ENCODE measurements around the gene DNMT3A.

DNMT3A gene

GRCh38 chr2:25241452-25241851 lies 100.3 kb downstream of the DNMT3A start:
- Histone ChIP-seq H3K4me3 (ENCODE audit: low read length) (no peak overlapping the region), H3K9me3 (ENCODE audit: insufficient read depth, low read depth, low read length) (no peaks in the 10 kb centered on the region), H3K9ac (ENCODE audit: low read depth, low read length) (no peak overlapping the region), H3K27ac (ENCODE audit: low read depth, low read length) (no peak overlapping the region), H3K4me1 (ENCODE audit: insufficient read depth, low read length) (no peaks in the 10 kb centered on the region), H3K36me3 (ENCODE audit: insufficient read depth, low read length) (peaks cover 99% of the 10 kb centered on the region), H3K27me3 (ENCODE audit: insufficient read depth, low read length) (no peaks in the 10 kb centered on the region)
- WGBS = 97% methylated on average over 13 of the region's 13 CpGs

GRCh38 chr2:25240636-25241035 lies 101.1 kb downstream of the DNMT3A start:
- Histone ChIP-seq H3K9me3 (ENCODE audit: insufficient read depth, low read depth, low read length) (no peaks in the 10 kb centered on the region), H3K9ac (ENCODE audit: low read depth, low read length) (no peak overlapping the region), H3K27me3 (ENCODE audit: insufficient read depth, low read length) (no peaks in the 10 kb centered on the region), H3K27ac (ENCODE audit: low read depth, low read length) (no peak overlapping the region), H3K4me1 (ENCODE audit: insufficient read depth, low read length) (no peaks in the 10 kb centered on the region), H3K36me3 (ENCODE audit: insufficient read depth, low read length) (peaks cover 98% of the 10 kb centered on the region), H3K4me3 (ENCODE audit: low read length) (no peak overlapping the region)
- WGBS = 91% methylated on average over 9 of the region's 9 CpGs

GRCh38 chr2:25238920-25239319 lies 102.8 kb downstream of the DNMT3A start:
- Histone ChIP-seq H3K36me3 (ENCODE audit: insufficient read depth, low read length) (peaks cover 97% of the 10 kb centered on the region), H3K4me3 (ENCODE audit: low read length) (no peak overlapping the region), H3K9ac (ENCODE audit: low read depth, low read length) (no peak overlapping the region), H3K9me3 (ENCODE audit: insufficient read depth, low read depth, low read length) (no peaks in the 10 kb centered on the region), H3K27me3 (ENCODE audit: insufficient read depth, low read length) (no peaks in the 10 kb centered on the region), H3K27ac (ENCODE audit: low read depth, low read length) (no peak overlapping the region), H3K4me1 (ENCODE audit: insufficient read depth, low read length) (no peaks in the 10 kb centered on the region)
- WGBS = 94% methylated on average over 9 of the region's 9 CpGs

GRCh38 chr2:25237764-25238163 lies 104.0 kb downstream of the DNMT3A start:
- no peaks in the 10 kb centered on the region for H3K27me3 ChIP-seq (ENCODE audit: insufficient read depth, low read length)
- H3K27ac ChIP-seq (ENCODE audit: low read depth, low read length) = no peak overlapping the region
- peaks cover 98% of the 10 kb centered on the region for H3K36me3 ChIP-seq (ENCODE audit: insufficient read depth, low read length)
- 95% methylated on average over 8 of the region's 8 CpGs for WGBS
- H3K9me3 ChIP-seq (ENCODE audit: insufficient read depth, low read depth, low read length) = no peaks in the 10 kb centered on the region
- H3K4me1 ChIP-seq (ENCODE audit: insufficient read depth, low read length) = no peaks in the 10 kb centered on the region
- H3K4me3 ChIP-seq (ENCODE audit: low read length) = no peak overlapping the region
- no peak overlapping the region for H3K9ac ChIP-seq (ENCODE audit: low read depth, low read length)

- no peak overlapping the region for H3K9ac ChIP-seq (ENCODE audit: low read depth, low read length)
- no peaks in the 10 kb centered on the region for H3K4me1 ChIP-seq (ENCODE audit: insufficient read depth, low read length)
- H3K4me3 ChIP-seq (ENCODE audit: low read length) = no peak overlapping the region
- peaks cover 98% of the 10 kb centered on the region for H3K36me3 ChIP-seq (ENCODE audit: insufficient read depth, low read length)
- no peaks in the 10 kb centered on the region for H3K9me3 ChIP-seq (ENCODE audit: insufficient read depth, low read depth, low read length)
- no peaks in the 10 kb centered on the region for H3K27me3 ChIP-seq (ENCODE audit: insufficient read depth, low read length)
- WGBS = 93% methylated on average over 8 of the region's 8 CpGs
- no peak overlapping the region for H3K27ac ChIP-seq (ENCODE audit: low read depth, low read length)
These were observed 105.0 kb downstream of the DNMT3A start for GRCh38 chr2:25236736-25237135.

GRCh38 chr2:25234738-25235137 lies 107.0 kb downstream of the DNMT3A start:
- H3K27me3 ChIP-seq (ENCODE audit: insufficient read depth, low read length) = no peaks in the 10 kb centered on the region
- 85% methylated on average over 8 of the region's 8 CpGs for WGBS
- peaks cover 87% of the 10 kb centered on the region for H3K36me3 ChIP-seq (ENCODE audit: insufficient read depth, low read length)
- 0 out of 2 replicates have a peak overlapping the region, but pooled peaks have one; percentile 51 for H3K27ac ChIP-seq (ENCODE audit: low read depth, low read length)
- H3K9me3 ChIP-seq (ENCODE audit: insufficient read depth, low read depth, low read length) = no peaks in the 10 kb centered on the region
- peaks cover 11% of the 10 kb centered on the region; the same call in 1 of the 2 replicates for H3K4me1 ChIP-seq (ENCODE audit: insufficient read depth, low read length)
- H3K4me3 ChIP-seq (ENCODE audit: low read length) = no peak overlapping the region
- no peak overlapping the region for H3K9ac ChIP-seq (ENCODE audit: low read depth, low read length)

GRCh38 chr2:25233916-25234605 lies 107.7 kb downstream of the DNMT3A start:
- Histone ChIP-seq H3K27me3 (ENCODE audit: insufficient read depth, low read length) (no peaks in the 10 kb centered on the region), H3K4me1 (ENCODE audit: insufficient read depth, low read length) (peaks cover 18% of the 10 kb centered on the region), H3K4me3 (ENCODE audit: low read length) (no peak overlapping the region), H3K9ac (ENCODE audit: low read depth, low read length) (no peak overlapping the region), H3K9me3 (ENCODE audit: insufficient read depth, low read depth, low read length) (no peaks in the 10 kb centered on the region), H3K36me3 (ENCODE audit: insufficient read depth, low read length) (peaks cover 80% of the 10 kb centered on the region), H3K27ac (ENCODE audit: low read depth, low read length) (no peak overlapping the region)
- 94% methylated on average over 20 of the region's 20 CpGs for WGBS

- Histone ChIP-seq H3K27me3 (ENCODE audit: insufficient read depth, low read length) (no peaks in the 10 kb centered on the region), H3K4me3 (ENCODE audit: low read length) (no peak overlapping the region), H3K9ac (ENCODE audit: low read depth, low read length) (no peak overlapping the region), H3K4me1 (ENCODE audit: insufficient read depth, low read length) (peaks cover 31% of the 10 kb centered on the region), H3K36me3 (ENCODE audit: insufficient read depth, low read length) (peaks cover 63% of the 10 kb centered on the region), H3K27ac (ENCODE audit: low read depth, low read length) (no peak overlapping the region), H3K9me3 (ENCODE audit: insufficient read depth, low read depth, low read length) (no peaks in the 10 kb centered on the region)
- 94% methylated on average over 10 of the region's 12 CpGs for WGBS
These were observed 109.4 kb downstream of the DNMT3A start for GRCh38 chr2:25232248-25232825.

- Histone ChIP-seq H3K9ac (ENCODE audit: low read depth, low read length) (no peak overlapping the region), H3K4me1 (ENCODE audit: insufficient read depth, low read length) (peaks cover 31% of the 10 kb centered on the region), H3K36me3 (ENCODE audit: insufficient read depth, low read length) (peaks cover 50% of the 10 kb centered on the region), H3K4me3 (ENCODE audit: low read length) (no peak overlapping the region), H3K27ac (ENCODE audit: low read depth, low read length) (no peak overlapping the region), H3K27me3 (ENCODE audit: insufficient read depth, low read length) (no peaks in the 10 kb centered on the region), H3K9me3 (ENCODE audit: insufficient read depth, low read depth, low read length) (no peaks in the 10 kb centered on the region)
- 73% methylated on average over 8 of the region's 8 CpGs for WGBS
These were observed 110.8 kb downstream of the DNMT3A start for GRCh38 chr2:25230948-25231311.

- 87% methylated on average over 16 of the region's 16 CpGs for WGBS
- no peak overlapping the region; the same call in 1 of the 2 replicates for H3K9ac ChIP-seq (ENCODE audit: low read depth, low read length)
- H3K4me1 ChIP-seq (ENCODE audit: insufficient read depth, low read length) = peaks cover 31% of the 10 kb centered on the region
- H3K27me3 ChIP-seq (ENCODE audit: insufficient read depth, low read length) = no peaks in the 10 kb centered on the region
- peaks cover 44% of the 10 kb centered on the region for H3K36me3 ChIP-seq (ENCODE audit: insufficient read depth, low read length)
- peak overlapping the region; percentile 23; the same call in 1 of the 2 replicates for H3K27ac ChIP-seq (ENCODE audit: low read depth, low read length)
- no peaks in the 10 kb centered on the region for H3K9me3 ChIP-seq (ENCODE audit: insufficient read depth, low read depth, low read length)
- H3K4me3 ChIP-seq (ENCODE audit: low read length) = no peak overlapping the region
These were observed 111.4 kb downstream of the DNMT3A start for GRCh38 chr2:25230198-25230947.

All from HUES64 (cell line).